AG08395 (cell line): ENCODE data around the gene PRDM9.
"Not testable (repeated sequence)": the region's sequence is repeated elsewhere in the genome, so short reads cannot be mapped to it uniquely, and the experiment has no call there.

Experiments
- DNase-seq: peaks from one replicate; pipeline ENCODE4 v3.0.0; 2012; ENCODE audit warnings: mixed read lengths, low spot score

Gene PRDM9

GRCh38 chr5:23527216-23527920, 20.0 kb downstream of the PRDM9 start:
- DNase-seq = not testable (repeated sequence)

DNA sequence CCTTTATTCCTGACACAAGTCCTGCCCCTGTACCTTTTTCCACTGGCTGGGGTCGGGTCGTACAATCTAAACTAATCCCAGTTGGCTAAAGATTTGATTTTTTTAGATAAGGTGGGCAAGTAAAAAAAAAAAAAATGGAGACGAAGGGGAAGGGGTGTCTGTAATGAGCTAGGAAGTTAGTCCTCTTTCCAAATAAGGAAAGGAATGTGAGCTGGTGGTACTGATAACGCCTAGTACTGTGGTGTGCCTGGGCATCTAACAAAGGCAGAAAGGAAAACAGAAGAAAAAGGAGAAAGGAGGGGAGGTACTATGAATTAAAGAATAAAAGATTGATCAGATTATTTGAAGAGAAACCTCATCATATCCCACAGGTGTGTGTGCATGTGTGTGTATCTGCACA, 21.3 kb downstream of the PRDM9 start:
- no peak for DNase-seq

GRCh38 chr5:23530571-23530970, 23.2 kb downstream of the PRDM9 start:
- DNase-seq = no peak

GRCh38 chr5:23571059-23571458, 63.6 kb downstream of the PRDM9 start:
- DNase-seq = no peak
